ENCODE measurements around the gene SARDH. TPM values are rescaled to one million over a fixed set of nuclear protein-coding genes. Genes with fewer than 3 reads are reported as not detected.

The SARDH gene
- total RNA-seq, 1 donor from 2014 or later, result 4.1 TPM

GRCh38 chr9:133647148-133647547 lies 91.0 kb downstream of the SARDH start:
- DNase-seq (ENCODE audit: low spot score), result no peak

- no peak for DNase-seq (ENCODE audit: low spot score)
These were observed 93.0 kb downstream of the SARDH start for GRCh38 chr9:133645021-133645765.

- DNase-seq (ENCODE audit: low spot score), result no peak
These were observed 94.0 kb downstream of the SARDH start for GRCh38 chr9:133643978-133644760.

GRCh38 chr9:133643362-133643755 lies 94.8 kb downstream of the SARDH start:
- DNase-seq (ENCODE audit: low spot score), result no peak

- no peak for DNase-seq (ENCODE audit: low spot score)
These were observed 95.3 kb downstream of the SARDH start for GRCh38 chr9:133642708-133643361.

- no peak for DNase-seq (ENCODE audit: low spot score)
These were observed 96.1 kb downstream of the SARDH start for GRCh38 chr9:133641861-133642595.

GRCh38 chr9:133641396-133641655 lies 96.8 kb downstream of the SARDH start:
- no peak for DNase-seq (ENCODE audit: low spot score)

- no peak for DNase-seq (ENCODE audit: low spot score)
These were observed 97.4 kb downstream of the SARDH start for GRCh38 chr9:133640580-133641395.

GRCh38 chr9:133640160-133640559 lies 98.0 kb downstream of the SARDH start:
- no peak for DNase-seq (ENCODE audit: low spot score)

- DNase-seq (ENCODE audit: low spot score), result no peak
These were observed 98.5 kb downstream of the SARDH start for GRCh38 chr9:133639613-133640012.

GRCh38 chr9:133638711-133639110 lies 99.4 kb downstream of the SARDH start:
- no peak for DNase-seq (ENCODE audit: low spot score)

- no peak for DNase-seq (ENCODE audit: low spot score)
These were observed 100.1 kb downstream of the SARDH start for GRCh38 chr9:133638076-133638475.

GRCh38 chr9:133637451-133638055 lies 100.6 kb downstream of the SARDH start:
- no peak for DNase-seq (ENCODE audit: low spot score)

- no peak for DNase-seq (ENCODE audit: low spot score)
These were observed 101.2 kb downstream of the SARDH start for GRCh38 chr9:133636902-133637301.

- no peak for DNase-seq (ENCODE audit: low spot score)
These were observed 102.3 kb downstream of the SARDH start, which contains the start of gene DBH for GRCh38 chr9:133635533-133636531. Gene DBH (plus strand): TSS chr9:133636363. CDS start chr9:133636372, 9 bp downstream.

GRCh38 chr9:133635098-133635497 lies 103.1 kb downstream of the SARDH start:
- no peak for DNase-seq (ENCODE audit: low spot score)

GRCh38 chr9:133634081-133634691 lies 104.0 kb downstream of the SARDH start:
- DNase-seq (ENCODE audit: low spot score), result no peak

GRCh38 chr9:133633681-133634080 lies 104.5 kb downstream of the SARDH start:
- DNase-seq (ENCODE audit: low spot score), result no peak
